A549 (cell line): ENCODE data around the gene ARHGAP26.

Experiments
- CTCF ChIP-seq: fragments of >200 bp; sonication (Bioruptor Twin); formaldehyde crosslinking; IDR thresholded peaks from 3 replicates; pipeline ENCODE4 v1.5.1; 2016
- EP300 ChIP-seq, 2 experiments: fragments of >200 bp; sonication (Bioruptor Twin); formaldehyde crosslinking; IDR thresholded peaks; 2 replicates in 1 of 2; 3 replicates in 1 of 2; pipeline ENCODE4 v1.6.1; 2016 to 2017
- MAFK ChIP-seq: fragments of 450-650 bp; IDR thresholded peaks from 2 replicates; pipeline ENCODE4 v1.6.1; 2014; ENCODE audit not compliant: partially characterized antibody
- POLR2AphosphoS2 ChIP-seq: conservative IDR thresholded peaks from 2 replicates; pipeline ENCODE4 v1.6.1; 2012; ENCODE audit warnings: low read length, improper control_type of control experiment, inconsistent platforms
- RAD21 ChIP-seq, 2 experiments: fragments of >200 bp in 1 of 2; sonication (Bioruptor Twin) in 1 of 2; formaldehyde crosslinking in 1 of 2; IDR thresholded peaks in 1 of 2; conservative IDR thresholded peaks in 1 of 2; 2 replicates in 1 of 2; 3 replicates in 1 of 2; pipeline ENCODE4 v1.6.1; 2012 to 2018; ENCODE audit warnings: inconsistent platforms in 1 of 2
- REST ChIP-seq: fragments of 200-600 bp; sonication (generic); IDR thresholded peaks from 2 replicates; pipeline ENCODE4 v1.6.1; 2016; ENCODE audit warnings: antibody characterized with exemption, mild to moderate bottlenecking, moderate library complexity
- TP53 ChIP-seq: fragments of 250-450 bp; sonication (Bioruptor Pico); IDR thresholded peaks from 2 replicates; pipeline ENCODE4 v1.5.0; 2021; ENCODE audit warnings: mild to moderate bottlenecking, moderate library complexity
- TF ChIP-seq, protein P1 (sequence below): IDR thresholded peaks from 2 replicates; pipeline ENCODE4 v1.6.1; 2012
- TF ChIP-seq, protein P2 (sequence below): fragments of 250-450 bp; sonication (Bioruptor Pico); IDR thresholded peaks from 2 replicates; pipeline ENCODE4 v1.5.0; 2020; ENCODE audit warnings: low read depth, mild to moderate bottlenecking, moderate library complexity

DNA sequence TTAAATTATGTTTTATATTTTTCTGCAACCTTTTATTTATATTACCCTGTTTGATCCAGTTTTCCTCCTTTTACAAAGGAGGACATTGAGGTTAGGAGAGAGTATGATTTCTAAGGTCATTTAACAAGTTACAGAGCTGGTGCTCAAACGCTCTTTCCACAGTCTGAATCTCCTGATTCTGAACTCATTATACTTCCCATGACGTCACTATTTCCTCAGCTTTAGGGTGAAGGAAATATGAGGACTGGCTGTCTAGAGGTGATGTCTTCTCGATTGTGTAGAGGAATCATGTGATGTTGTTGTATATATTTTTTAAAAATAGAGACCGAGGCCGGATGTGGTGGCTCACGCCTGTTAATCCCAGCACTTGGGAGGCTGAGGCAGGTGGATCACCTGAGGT lies 140.0 kb downstream of the ARHGAP26 start:
- TF ChIP-seq POLR2AphosphoS2 (no peak), CTCF (no peak), TP53 (CRISPR knock-in tag) (no peak), REST (no peak), EP300 (IDR thresholded peaks at IDR 0.05) (no peak), RAD21 (conservative IDR thresholded peaks at IDR 0.05 in 1 of 2, IDR thresholded peaks at IDR 0.05 in 1 of 2) (no peak), MAFK (no peak)
- TF ChIP-seq, protein P1, sequence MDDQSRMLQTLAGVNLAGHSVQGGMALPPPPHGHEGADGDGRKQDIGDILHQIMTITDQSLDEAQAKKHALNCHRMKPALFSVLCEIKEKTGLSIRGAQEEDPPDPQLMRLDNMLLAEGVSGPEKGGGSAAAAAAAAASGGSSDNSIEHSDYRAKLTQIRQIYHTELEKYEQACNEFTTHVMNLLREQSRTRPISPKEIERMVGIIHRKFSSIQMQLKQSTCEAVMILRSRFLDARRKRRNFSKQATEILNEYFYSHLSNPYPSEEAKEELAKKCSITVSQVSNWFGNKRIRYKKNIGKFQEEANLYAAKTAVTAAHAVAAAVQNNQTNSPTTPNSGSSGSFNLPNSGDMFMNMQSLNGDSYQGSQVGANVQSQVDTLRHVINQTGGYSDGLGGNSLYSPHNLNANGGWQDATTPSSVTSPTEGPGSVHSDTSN = no peak
- TF ChIP-seq, protein P2, sequence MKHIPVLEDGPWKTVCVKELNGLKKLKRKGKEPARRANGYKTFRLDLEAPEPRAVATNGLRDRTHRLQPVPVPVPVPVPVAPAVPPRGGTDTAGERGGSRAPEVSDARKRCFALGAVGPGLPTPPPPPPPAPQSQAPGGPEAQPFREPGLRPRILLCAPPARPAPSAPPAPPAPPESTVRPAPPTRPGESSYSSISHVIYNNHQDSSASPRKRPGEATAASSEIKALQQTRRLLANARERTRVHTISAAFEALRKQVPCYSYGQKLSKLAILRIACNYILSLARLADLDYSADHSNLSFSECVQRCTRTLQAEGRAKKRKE (CRISPR knock-in tag) = no peak
